Measurements from ENCODE around the gene MARK2.

The MARK2 gene

DNA sequence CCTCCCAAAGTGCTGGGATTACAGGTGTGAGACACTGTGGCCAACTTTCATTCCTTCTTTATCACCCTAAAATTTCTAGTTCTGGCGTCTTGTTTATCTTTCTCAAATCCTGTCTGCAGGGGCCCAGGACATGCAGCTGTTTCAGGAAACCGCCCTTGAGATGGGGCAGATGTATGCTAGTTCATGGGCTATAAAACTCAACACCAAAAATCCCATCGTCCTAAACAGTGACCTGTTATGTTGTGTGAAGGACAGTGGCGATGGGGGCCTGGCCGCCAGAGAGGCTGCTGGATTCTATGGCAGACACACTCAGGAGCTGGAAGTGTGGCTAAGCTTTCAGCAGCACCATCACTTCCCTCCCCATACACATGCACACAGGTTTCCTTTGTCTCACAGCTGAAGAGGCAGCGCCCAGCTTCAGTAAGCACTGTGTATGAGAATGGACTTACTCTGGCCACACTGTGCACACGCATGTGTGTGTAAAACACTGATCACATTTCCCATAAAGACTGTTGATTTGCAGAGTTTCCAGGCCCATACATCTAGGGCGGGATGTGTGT lies 36.7 kb downstream of the MARK2 start:
- TF ChIP-seq, protein P1, sequence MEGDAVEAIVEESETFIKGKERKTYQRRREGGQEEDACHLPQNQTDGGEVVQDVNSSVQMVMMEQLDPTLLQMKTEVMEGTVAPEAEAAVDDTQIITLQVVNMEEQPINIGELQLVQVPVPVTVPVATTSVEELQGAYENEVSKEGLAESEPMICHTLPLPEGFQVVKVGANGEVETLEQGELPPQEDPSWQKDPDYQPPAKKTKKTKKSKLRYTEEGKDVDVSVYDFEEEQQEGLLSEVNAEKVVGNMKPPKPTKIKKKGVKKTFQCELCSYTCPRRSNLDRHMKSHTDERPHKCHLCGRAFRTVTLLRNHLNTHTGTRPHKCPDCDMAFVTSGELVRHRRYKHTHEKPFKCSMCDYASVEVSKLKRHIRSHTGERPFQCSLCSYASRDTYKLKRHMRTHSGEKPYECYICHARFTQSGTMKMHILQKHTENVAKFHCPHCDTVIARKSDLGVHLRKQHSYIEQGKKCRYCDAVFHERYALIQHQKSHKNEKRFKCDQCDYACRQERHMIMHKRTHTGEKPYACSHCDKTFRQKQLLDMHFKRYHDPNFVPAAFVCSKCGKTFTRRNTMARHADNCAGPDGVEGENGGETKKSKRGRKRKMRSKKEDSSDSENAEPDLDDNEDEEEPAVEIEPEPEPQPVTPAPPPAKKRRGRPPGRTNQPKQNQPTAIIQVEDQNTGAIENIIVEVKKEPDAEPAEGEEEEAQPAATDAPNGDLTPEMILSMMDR (IDR thresholded peaks at IDR 0.05): no peak
- no peak for TF ChIP-seq ZFX (IDR thresholded peaks at IDR 0.05; ENCODE audit: borderline replicate concordance)
- H3K27ac ChIP-seq: no peak overlapping the region

DNA sequence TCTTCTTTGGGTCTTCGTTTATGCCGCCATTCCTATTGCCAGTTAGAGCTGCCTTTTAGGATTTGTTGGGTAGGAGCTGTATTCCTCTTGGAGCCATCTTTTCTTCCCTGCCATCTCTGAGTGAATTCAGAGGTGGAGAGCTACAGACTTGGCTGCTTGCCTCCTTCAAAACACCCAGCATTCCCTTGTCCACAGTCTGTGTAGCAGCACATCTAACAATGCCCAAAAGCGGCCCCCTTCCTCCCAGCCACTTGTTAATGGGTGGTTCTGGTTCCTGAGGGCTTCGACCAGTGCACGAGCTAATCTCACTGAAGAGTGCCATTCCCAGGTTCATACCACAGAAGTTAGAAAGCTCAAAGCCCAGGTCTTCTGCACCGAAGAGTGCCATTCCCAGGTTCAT lies 37.7 kb downstream of the MARK2 start:
- no peak overlapping the region for H3K27ac ChIP-seq
- TF ChIP-seq ZFX (IDR thresholded peaks at IDR 0.05; ENCODE audit: borderline replicate concordance): no peak
- TF ChIP-seq, protein P1 (IDR thresholded peaks at IDR 0.05): no peak

DNA sequence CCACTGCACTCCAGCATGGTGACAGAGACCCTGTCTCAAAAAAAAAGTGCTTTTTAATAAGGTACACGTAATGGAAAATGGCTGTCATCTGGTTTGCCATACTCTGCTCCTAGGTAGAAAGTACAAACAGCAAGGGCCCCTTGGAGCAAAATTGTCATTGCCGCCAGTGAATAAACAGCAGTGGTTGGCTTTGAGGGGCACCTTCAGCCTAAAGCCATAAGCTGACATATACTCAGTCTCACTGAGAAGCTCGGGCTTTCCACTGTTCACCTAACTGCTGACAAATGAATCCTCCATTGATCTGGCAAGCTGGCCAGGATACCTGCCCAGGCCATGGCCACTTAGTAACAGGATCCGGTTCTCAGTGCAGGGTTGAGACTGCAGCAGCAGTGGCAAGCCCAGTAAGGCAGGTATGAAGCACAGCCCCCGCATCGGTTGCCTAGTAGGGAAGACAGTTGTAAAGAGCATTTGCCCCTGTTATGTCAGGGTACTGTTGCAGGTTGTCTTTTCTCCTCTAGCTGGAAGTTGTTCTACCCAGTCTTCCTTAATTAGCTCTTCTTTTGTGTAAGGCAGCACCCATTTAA lies 38.8 kb downstream of the MARK2 start:
- no peak overlapping the region for H3K27ac ChIP-seq

DNA sequence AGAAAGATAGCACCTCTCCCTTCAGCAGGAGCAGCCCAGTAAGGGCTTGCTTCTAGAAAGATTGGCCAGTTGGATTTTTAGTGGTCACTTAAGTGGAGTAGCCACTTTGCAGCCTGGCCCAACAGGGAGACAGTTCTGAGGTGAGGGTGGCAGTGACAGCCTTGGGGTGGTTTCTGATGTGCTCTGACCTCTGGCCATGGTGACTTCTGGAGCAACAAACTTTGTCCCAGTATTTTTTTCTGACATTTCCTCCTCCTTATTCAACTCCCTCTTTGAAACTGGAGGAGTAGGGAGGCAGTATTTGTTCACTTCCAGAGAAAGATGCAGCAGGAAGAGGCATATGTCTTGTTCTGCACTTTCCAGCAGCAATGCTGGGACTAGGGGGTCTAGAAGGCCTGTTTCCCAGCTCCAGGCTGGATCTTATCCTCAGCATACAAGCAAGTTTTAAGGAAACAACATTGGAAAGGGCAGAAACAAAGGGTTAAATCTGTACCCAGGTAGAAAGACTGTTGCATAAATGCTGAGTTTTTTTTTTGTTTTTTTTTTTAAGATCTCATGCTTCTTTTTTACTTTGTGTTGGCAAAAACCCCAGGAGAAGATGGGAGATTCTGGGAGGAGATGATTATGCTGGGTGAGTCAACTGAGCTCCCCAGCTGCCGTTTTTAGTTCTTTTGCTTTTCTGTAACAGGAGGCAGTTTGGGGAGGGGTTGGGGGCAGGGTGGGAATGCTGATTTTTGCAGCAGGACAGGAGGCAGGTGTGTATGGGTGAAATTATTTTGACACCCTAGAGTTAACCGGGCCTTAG lies 40.9 kb downstream of the MARK2 start:
- TF ChIP-seq ZFX (IDR thresholded peaks at IDR 0.05; ENCODE audit: borderline replicate concordance): no peak
- TF ChIP-seq, protein P1 (IDR thresholded peaks at IDR 0.05): no peak
- no peak overlapping the region for H3K27ac ChIP-seq

More for the DNA sequence above, 38.8 kb downstream of the MARK2 start:
- no peak for TF ChIP-seq ZFX (IDR thresholded peaks at IDR 0.05; ENCODE audit: borderline replicate concordance)
- TF ChIP-seq, protein P1 (IDR thresholded peaks at IDR 0.05): no peak

DNA sequence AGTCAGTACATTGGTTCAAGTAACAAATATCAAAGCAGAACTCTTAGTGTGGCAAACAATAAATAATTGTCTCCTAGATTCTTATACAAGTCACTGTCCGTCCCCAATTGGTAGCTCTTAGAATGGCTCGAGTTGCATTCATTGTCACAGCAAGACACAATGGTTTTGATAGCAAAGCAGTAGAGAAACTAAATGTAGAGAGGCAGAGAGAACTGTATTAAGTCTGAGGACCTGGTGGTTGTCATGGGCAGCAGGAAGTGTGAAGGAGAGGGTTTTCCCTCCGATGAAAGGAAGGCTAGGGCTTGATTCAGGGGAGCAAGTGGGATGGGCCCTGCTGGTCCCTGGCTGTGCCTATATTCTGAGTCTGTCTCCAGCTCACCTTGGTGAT lies 41.5 kb downstream of the MARK2 start:
- no peak overlapping the region for H3K27ac ChIP-seq
- TF ChIP-seq, protein P1 (IDR thresholded peaks at IDR 0.05): no peak
- no peak for TF ChIP-seq ZFX (IDR thresholded peaks at IDR 0.05; ENCODE audit: borderline replicate concordance)

DNA sequence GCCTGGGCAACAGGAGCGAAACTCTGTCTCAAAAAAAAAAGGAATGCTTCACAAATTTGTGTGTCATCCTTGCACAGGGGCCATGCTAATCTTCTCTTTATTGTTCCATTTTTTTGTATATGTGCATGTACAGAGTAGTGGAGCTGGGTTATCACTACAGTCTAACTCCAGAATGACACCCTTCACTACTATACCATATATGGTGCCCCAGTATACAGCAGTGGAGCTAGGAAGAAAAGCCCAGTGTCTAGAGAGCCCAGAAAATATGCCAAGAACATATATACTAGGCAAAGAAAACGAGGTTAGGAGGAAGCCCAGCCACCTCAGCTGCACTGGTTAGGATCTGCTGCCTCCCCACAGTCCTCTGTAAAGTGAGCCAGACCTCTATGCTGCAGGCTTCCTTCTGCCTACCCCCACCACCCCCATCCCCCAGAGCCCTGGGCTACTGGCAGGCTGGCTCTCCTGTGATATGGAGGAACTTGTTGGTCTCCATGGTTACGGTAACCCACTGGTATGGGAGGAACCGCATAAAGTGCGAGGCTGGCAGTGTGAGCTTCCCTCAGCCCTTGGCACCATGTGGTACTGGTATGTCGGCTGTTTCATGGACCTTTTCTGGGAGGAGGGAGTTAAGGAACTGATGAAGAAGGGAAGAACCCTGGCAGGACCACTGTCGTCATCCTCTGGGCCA lies 43.8 kb downstream of the MARK2 start:
- no peak overlapping the region for H3K27ac ChIP-seq
- no peak for TF ChIP-seq ZFX (IDR thresholded peaks at IDR 0.05; ENCODE audit: borderline replicate concordance)
- TF ChIP-seq, protein P1 (IDR thresholded peaks at IDR 0.05): no peak
